Dedifferentiated amniotic fluid mesenchymal stem cell (primary cell): ENCODE measurements around the gene ADAMTSL1.

Experiments used
- DNase-seq: peaks from one replicate; pipeline ENCODE4 v3.0.0-alpha.2; 2016; ENCODE audit errors: extremely low spot score

Gene ADAMTSL1

DNA sequence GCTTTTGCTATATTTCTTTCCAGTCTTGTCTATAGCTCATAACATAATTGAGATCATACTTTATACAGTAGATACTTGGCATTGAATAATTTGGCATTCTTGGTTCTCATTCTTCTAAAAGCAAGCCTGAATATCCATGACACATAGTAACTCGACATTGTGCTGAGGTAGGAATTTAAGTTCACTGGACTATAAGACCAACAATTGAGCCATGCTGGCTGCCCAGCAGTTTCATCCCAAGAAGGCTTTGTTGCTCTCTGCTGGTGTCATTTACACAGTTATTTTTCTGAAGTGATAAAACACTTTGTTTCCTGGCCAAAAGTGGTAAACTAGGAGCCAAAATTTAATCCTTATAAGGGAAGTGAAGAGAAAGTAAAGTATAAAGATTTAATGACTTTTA, 192.0 kb downstream of the ADAMTSL1 start:
- DNase-seq: no peak

DNA sequence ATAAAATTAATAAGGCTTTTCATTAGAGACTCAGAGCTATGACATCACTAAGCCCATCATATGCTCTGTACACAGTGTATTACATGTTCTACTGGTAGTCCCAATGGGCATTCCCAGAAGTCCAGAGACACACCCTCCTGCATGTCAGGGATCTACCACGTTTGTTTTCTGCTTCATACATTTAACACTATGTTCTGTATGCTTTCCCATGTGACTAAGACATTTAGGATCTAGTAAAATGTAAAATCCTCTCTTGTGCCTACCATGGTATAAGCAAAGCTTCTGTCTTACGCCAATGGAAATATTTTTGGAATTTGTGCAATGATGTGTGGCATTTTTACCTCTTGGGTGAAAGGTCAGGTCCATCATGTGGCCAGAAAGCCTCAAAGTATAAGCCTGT, 192.4 kb downstream of the ADAMTSL1 start:
- no peak for DNase-seq

GRCh38 chr9:18666986-18667772, 193.2 kb downstream of the ADAMTSL1 start:
- DNase-seq: peak; percentile 34

DNA sequence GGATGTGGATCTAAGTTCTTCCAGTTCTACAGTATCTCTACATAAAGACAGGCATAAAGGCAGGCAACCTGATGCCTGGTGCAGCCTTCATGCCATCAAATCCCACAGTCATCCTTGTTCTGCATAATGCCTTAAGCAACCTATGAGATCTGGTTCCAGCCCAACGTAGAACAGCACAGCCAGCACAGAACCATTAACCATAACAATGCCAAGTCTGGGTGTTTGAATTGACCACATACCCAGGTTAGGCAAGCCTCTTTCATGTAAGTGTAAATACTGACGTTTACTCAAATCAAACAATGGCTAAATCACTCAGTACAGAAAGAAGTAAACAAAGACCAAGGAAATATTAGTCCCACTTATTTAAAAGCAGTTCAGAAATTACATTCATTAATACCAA, 195.0 kb downstream of the ADAMTSL1 start:
- DNase-seq: no peak

- no peak for DNase-seq
Observed at GRCh38 chr9:18672706-18673105, 198.8 kb downstream of the ADAMTSL1 start.

DNA sequence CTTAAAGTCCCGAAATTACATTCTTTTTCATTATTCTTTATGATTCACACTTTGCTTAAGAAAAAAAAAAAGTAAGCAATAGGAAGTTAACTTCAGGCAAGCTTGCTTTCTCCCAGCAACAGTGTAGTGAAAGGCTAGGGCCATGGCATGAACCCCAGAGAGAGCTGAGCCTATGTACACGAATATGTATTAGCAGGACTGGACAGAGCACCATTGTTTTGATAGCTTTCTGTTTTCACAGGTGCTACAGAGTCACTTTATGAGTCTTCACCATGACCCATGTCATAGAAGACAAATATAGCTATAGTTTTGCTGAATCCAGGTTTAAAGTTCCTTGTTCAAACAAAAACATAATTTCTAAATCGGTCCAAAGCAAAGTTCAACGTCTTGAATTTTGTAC, 199.2 kb downstream of the ADAMTSL1 start:
- no peak for DNase-seq

GRCh38 chr9:18675332-18675731, 201.4 kb downstream of the ADAMTSL1 start:
- DNase-seq: no peak

- DNase-seq: no peak
Observed at GRCh38 chr9:18675973-18676372, 202.0 kb downstream of the ADAMTSL1 start.

DNA sequence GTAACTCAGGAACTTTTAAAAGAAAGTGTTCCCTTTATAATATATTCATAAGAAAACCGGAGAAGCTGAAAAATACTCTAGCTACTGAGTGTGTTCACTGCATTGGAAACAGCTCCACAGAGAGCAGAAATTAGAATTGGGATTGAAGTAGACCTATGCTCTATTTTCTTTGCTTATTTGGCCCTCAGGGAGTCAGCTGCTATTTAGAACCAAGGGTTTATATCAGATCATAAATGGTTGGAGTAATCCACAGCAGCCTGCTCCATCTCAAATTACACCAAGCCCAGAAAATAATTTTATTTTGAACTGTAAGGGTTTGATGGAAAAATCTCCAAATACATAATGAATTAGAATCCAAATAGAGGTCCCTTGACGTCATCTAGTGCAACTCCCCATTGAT, 202.6 kb downstream of the ADAMTSL1 start:
- DNase-seq: no peak

GRCh38 chr9:18678821-18679590, 205.1 kb downstream of the ADAMTSL1 start:
- DNase-seq: no peak

- no peak for DNase-seq
Observed at GRCh38 chr9:18682907-18683306, 209.0 kb downstream of the ADAMTSL1 start.

GRCh38 chr9:18683312-18683711, 209.4 kb downstream of the ADAMTSL1 start:
- no peak for DNase-seq

- DNase-seq: no peak
Observed at GRCh38 chr9:18683851-18684250, 209.9 kb downstream of the ADAMTSL1 start.

- no peak for DNase-seq
Observed at GRCh38 chr9:18684593-18685317, 210.8 kb downstream of the ADAMTSL1 start.

GRCh38 chr9:18688581-18689565, 214.9 kb downstream of the ADAMTSL1 start:
- no peak for DNase-seq

DNA sequence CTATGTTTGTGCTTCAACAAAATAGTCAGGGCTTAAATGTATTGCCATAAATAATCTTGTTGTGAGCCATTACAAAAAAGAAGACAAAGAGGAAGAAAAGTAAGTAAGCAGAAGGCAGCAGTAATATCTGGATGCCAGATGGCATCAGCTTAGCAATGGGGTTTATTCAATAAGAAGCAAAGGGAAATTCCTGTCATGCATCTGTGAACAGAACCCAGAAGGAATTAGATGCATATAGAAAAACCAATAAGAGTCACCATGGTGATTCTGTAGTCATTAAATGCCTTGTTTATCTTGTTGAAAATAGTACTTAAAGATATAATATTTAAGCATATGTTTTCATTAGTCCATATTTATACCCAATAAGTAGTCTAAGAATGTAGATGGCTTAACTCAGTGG, 216.0 kb downstream of the ADAMTSL1 start:
- no peak for DNase-seq

GRCh38 chr9:18692268-18692667, 218.3 kb downstream of the ADAMTSL1 start:
- DNase-seq: no peak

GRCh38 chr9:18692962-18693361, 219.0 kb downstream of the ADAMTSL1 start:
- no peak for DNase-seq

- DNase-seq: no peak
Observed at GRCh38 chr9:18694959-18695668, 221.2 kb downstream of the ADAMTSL1 start.

DNA sequence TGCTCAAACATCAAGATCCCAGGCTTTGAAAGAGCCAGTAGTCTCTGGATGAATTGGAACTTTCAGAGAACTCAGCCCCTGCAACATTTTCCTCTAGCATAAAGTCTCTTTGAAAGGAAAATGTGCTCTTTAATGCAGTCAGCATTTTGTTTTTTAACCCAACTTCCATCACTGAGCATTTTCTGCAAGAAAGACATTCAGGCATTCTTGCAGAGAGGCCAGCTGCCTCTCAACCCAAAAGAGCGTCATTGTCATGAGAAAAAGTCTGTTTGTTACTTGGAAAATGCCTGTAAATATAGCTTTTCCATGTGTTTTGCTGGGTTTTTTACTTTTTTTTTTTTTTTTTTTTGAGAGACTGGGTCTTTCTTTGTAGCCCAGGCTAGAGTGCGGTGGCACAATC, 225.0 kb downstream of the ADAMTSL1 start:
- DNase-seq: no peak

DNA sequence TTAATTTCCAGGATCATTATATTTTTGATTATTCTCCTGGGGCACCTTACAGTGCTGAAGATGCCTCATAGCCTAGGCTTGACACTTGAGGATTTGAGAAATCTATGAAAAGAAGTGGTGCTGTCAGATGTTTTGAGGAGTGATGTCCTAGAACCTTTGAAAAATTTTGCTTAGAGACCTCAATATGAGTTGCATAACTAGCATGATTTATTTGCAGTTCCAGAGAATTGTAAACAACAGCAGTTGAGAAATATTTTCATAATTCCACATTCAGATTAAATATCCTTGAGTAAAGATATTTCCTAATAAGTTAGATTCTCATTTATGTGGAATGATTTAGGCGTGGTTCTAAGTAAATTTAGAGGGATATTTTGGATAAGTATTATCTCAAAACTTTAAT, 225.8 kb downstream of the ADAMTSL1 start:
- DNase-seq: peak; percentile 18
